ENCODE measurements around the gene IDUA.
"Not testable (repeated sequence)": the region's sequence is repeated elsewhere in the genome, so short reads cannot be mapped to it uniquely, and the experiment has no call there.

The IDUA gene

GRCh38 chr4:986879-987623, at the start of gene IDUA:
Gene IDUA (plus strand): TSS chr4:987044. CDS start chr4:987085, 41 bp downstream.
- peak; percentile 44 for DNase-seq

- DNase-seq: not testable (repeated sequence)
These were observed 47.3 kb upstream of the IDUA start for GRCh38 chr4:939508-939907.

GRCh38 chr4:945274-946102, 41.4 kb upstream of the IDUA start:
- no peak for DNase-seq

- DNase-seq: no peak
These were observed 40.8 kb upstream of the IDUA start for GRCh38 chr4:946103-946450.

- no peak for DNase-seq
These were observed 40.0 kb upstream of the IDUA start for GRCh38 chr4:946517-947471.

GRCh38 chr4:947491-947971, 39.3 kb upstream of the IDUA start:
- DNase-seq: no peak

- no peak for DNase-seq
These were observed 38.5 kb upstream of the IDUA start for GRCh38 chr4:948101-948935.

- DNase-seq: no peak
These were observed 37.9 kb upstream of the IDUA start for GRCh38 chr4:948936-949300.

- no peak for DNase-seq
These were observed 37.2 kb upstream of the IDUA start for GRCh38 chr4:949656-950055.

- no peak for DNase-seq
These were observed 36.5 kb upstream of the IDUA start for GRCh38 chr4:950136-951020.

- DNase-seq: no peak
These were observed 35.7 kb upstream of the IDUA start for GRCh38 chr4:951186-951585.

GRCh38 chr4:951594-952468, 35.0 kb upstream of the IDUA start:
- DNase-seq: no peak

GRCh38 chr4:952881-953573, 33.8 kb upstream of the IDUA start:
- DNase-seq: no peak

GRCh38 chr4:953574-953915, 33.3 kb upstream of the IDUA start:
- DNase-seq: no peak

GRCh38 chr4:954211-955020, 32.4 kb upstream of the IDUA start:
- no peak for DNase-seq

- DNase-seq: no peak
These were observed 31.5 kb upstream of the IDUA start for GRCh38 chr4:955161-955921.

GRCh38 chr4:955931-956381, 30.9 kb upstream of the IDUA start:
- DNase-seq: no peak

Data from KG1 (cell line).